ENCODE results near the gene NHEJ1. TPM values are rescaled to one million over a fixed set of nuclear protein-coding genes. Genes with fewer than 3 reads are reported as not detected.

Gene NHEJ1
- total and polyA plus RNA-seq, 2 of the 13 experiments (the other 11 are each of a cell fraction or from before 2014, with no cell fraction given) = 30.0 to 30.7 TPM

- TF ChIP-seq LBX2 (CRISPR knock-in tag; IDR thresholded peaks at IDR 0.05; ENCODE audit: borderline replicate concordance) (0 out of 2 replicates have a peak, but pooled peaks have one; percentile 35), NCOA1 (CRISPR knock-in tag; IDR thresholded peaks at IDR 0.05) (no peak), ZNF563 (CRISPR knock-in tag; IDR thresholded peaks at IDR 0.05) (no peak), ZNF773 (CRISPR knock-in tag; IDR thresholded peaks at IDR 0.05; ENCODE audit: borderline replicate concordance) (no peak), PLRG1 (conservative IDR thresholded peaks at IDR 0.05) (no peak), PLSCR1 (CRISPR knock-in tag; IDR thresholded peaks at IDR 0.05; ENCODE audit: borderline replicate concordance) (no peak), ATF5 (CRISPR knock-in tag; IDR thresholded peaks at IDR 0.05; ENCODE audit: low read depth) (no peak), MIXL1 (CRISPR knock-in tag; IDR thresholded peaks at IDR 0.05) (peak; percentile 82), ZNF713 (CRISPR knock-in tag; IDR thresholded peaks at IDR 0.05) (no peak; the same call in 1 of the 2 replicates), SPEN (CRISPR knock-in tag; IDR thresholded peaks at IDR 0.05; ENCODE audit: low read depth) (no peak; the same call in 1 of the 2 replicates), ATF7-NPFF (CRISPR knock-in tag; IDR thresholded peaks at IDR 0.05; ENCODE audit: low read depth) (peak; percentile 49; the same call in 1 of the 2 replicates), ISL2 (CRISPR knock-in tag; IDR thresholded peaks at IDR 0.05) (peak; percentile 89), ZEB1 (IDR thresholded peaks at IDR 0.05; ENCODE audit: insufficient replicate concordance, low read depth) (peak; percentile 71), ZNF282 (IDR thresholded peaks at IDR 0.05; ENCODE audit: partially characterized antibody) (no peak), ZNF720 (CRISPR knock-in tag; IDR thresholded peaks at IDR 0.05) (no peak), RERE (CRISPR knock-in tag; IDR thresholded peaks at IDR 0.05; ENCODE audit: low read depth) (peak; percentile 86), POLR2AphosphoS5 (IDR thresholded peaks at IDR 0.05; ENCODE audit: low read depth, low read length) (no peak), ATRX (CRISPR knock-in tag; IDR thresholded peaks at IDR 0.05; ENCODE audit: borderline replicate concordance) (no peak), ZNF235 (CRISPR knock-in tag; IDR thresholded peaks at IDR 0.05; ENCODE audit: borderline replicate concordance) (no peak), ZNF484 (CRISPR knock-in tag; IDR thresholded peaks at IDR 0.05; ENCODE audit: borderline replicate concordance, low read depth) (peak; percentile 100), HOXA3 (CRISPR knock-in tag; IDR thresholded peaks at IDR 0.05) (peak; percentile 75), ZNF768 (CRISPR knock-in tag; IDR thresholded peaks at IDR 0.05) (no peak), ZSCAN30 (CRISPR knock-in tag; IDR thresholded peaks at IDR 0.05) (no peak), FOSL2 (CRISPR knock-in tag; IDR thresholded peaks at IDR 0.05) (peak; percentile 56), ELF4 (CRISPR knock-in tag; IDR thresholded peaks at IDR 0.05; ENCODE audit: borderline replicate concordance) (no peak)
Measured at GRCh38 chr2:219111375-219112061, 49.1 kb downstream of the NHEJ1 start (continued).

All from HepG2 (cell line).